ENCODE results near the gene CA5A. TPM values are rescaled to one million over a fixed set of nuclear protein-coding genes. Genes with fewer than 3 reads are reported as not detected.

CA5A gene
- total RNA-seq: not detected in 2 replicates

DNA sequence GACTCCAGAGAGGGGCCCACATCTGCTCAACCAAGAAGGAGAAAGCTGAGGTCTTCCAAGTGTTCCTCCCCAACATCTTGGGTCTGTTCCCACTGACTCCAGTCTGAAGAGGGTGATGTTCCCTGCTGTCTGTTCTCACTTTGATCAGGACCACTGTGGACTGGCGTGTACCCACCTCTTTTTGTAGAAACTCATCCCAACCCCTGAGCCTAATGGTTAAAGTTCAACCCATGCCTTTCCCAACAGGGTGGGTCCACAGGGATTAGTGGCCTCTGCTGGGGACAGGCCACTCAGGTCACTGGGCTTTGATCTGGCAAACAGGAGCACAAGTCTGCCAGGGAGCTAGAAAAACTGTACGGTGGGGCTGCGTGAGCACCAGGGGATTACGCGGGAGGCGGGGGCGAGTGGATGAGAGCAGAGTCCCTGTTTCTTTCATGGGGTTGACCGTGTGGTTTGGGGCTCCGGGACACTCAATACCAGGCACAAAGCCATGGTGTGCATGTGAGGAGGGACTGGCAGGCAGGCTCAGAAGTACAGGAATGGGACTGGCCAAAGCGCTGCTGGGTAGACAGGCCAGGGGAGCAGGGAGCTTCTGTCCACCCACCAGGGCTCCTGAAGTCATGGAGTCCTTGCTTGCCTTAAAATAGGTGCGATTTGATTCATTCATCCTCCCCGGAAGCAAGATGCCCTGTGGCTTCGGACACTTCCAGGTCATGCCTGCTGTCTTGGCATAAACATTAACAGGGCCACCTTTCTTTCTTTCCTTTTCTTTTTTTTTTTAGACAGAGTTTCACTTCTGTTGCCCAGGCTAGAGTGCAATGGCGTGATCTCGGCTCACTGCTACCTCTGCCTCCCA lies at the start of gene CA5A:
Gene CA5A (minus strand): TSS at position 155 of the 856 bp plus-strand sequence. CDS start 79 bp downstream, at position 76.

DNA sequence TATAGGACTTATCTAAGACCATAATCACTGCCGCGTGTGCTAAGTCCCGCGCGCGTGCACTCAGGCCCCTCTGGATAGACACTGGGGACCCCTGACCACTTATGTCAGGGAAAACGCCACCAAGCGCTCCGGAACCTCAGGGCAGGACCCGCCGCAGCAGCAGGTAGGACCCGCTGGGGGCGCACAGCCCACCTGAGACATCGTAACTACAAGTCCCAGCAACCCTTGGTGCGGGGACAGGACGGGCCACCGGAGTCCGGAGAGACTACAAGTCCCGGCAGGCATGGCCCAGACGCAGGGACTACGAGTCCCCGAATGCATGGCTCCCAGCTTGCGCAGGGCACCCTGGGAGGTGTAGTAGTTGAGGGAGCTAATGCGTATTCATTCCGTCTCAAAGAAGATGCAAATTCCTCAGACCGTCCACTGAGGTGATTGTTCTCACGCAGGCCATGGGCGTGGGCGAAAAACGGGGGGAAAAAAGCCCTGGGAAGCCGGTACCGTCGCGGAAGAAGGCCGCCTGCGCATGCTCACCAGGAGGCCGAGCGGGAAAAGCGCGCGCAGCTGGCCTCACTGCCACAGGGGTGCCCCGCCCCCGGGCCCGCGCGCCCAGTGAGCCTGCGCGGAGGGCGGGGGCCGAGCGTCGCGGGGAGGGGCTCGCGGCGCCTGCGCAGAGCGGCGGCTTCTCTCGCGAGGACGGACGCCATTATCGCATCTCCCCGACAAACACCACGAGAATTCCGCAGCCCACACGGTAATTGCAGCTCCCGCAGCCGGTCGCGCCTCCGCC lies 14.6 kb upstream of the CA5A start, which contains the start of gene BANP:
Gene BANP (plus strand): TSS at position 670 of the 787 bp plus-strand sequence. CDS start 23,682 bp downstream, outside the sequence.

DNA sequence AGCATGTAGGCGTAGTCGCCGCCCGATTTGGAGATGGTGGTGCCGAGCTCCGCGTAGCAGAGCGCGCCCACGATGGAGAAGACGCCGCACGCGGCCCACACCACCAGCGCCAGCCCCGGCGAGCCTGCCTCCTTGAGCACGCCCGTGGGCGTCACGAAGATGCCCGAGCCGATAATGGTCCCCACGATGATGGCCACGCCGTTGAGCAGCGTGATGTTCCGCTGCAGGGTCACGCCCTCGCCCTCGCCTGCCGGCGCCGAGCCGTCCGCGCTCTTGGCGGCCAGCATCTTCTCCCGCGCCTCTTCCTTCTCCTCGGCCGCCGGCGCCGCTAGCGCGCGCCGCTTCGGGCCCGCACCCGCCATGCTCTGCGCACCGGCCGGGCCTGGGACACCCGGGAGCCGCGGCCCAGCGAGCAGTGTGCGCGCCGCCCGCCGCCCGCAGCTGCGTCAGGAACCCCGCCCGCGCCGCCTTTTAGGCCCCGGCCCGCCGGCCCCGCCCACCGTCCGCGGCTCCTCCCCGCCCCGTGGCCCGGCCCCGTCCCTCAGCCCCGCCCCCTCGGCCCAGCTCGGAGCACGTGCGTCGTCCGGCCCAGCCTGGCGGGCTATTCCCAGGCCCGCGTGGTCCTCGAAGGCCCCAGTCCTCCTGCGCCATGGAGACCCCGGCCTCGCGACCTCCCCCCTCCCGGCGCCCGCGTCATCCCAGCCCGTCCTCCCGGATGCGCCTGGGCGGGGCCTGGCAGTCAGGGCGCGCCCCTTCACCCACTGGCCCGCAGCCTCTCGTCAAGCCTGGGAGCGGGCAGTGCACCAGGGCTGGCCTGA lies 67.1 kb downstream of the CA5A start, which contains the start of gene SLC7A5:
Gene SLC7A5 (minus strand): TSS at position 447 of the 818 bp plus-strand sequence. CDS start 85 bp downstream, at position 362.

Small RNAs within 50 kb of the gene (small RNA-seq; reads per million reads assigned to genes)
- gene AC127455.1: not detected

Other genes with a start within 250 kb of the CA5A start
- gene KLHDC4, start 170.5 kb downstream of the CA5A start, total RNA-seq: 33.6 and 36.6 TPM in 2 replicates
- 15.3 and 18.0 TPM in 2 replicates for gene SLC7A5, start 67.0 kb downstream of the CA5A start, total RNA-seq
- 21.4 and 27.8 TPM in 2 replicates for gene BANP, start 14.9 kb upstream of the CA5A start, total RNA-seq